ENCODE measurements around the gene PLSCR3.
A peak's percentile ranks its signal among the peaks of the same experiment; 100 is the strongest.

DNA sequence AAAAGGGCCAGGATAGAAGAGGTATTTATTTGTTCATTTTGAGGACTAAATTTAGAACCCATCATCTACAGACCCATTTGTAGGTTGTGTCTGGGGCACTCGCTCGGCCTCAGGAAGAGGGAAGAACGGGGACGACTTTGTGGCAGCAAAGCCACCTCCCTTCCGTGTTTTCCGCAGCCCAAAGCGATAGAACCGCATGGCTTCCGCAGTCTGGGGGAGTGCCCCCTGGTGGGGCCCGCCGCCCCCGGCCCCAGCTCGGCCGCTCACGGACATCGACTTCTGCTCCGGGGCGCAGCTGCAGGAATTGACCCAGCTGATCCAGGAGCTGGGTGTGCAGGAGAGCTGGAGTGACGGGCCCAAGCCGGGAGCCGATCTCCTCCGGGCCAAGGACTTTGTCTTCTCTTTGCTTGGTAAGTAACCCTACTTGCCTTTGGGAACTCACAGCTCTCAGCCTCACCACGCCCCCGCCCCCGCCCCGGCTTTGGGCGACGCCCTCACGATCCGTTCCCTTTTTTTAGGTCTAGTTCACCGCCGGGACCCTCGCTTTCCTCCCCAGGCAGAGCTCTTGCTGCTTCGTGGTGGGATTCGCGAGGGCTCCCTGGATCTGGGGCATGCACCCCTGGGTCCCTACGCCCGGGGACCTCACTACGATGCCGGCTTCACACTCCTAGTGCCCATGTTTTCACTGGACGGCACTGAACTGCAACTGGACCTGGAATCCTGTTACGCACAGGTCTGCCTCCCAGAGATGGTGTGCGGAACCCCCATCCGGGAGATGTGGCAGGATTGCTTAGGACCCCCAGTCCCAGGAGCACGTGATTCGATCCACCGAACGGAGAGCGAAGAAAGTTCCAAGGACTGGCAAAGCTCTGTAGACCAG lies 41.6 kb upstream of the PLSCR3 start:
- TF ChIP-seq CTCF (IDR thresholded peaks at IDR 0.05) (peak in 2 of 7 experiments; percentile 3 to 27), POLR2A (IDR thresholded peaks at IDR 0.05) (peak in 2 of 3 donors; percentile 8 to 32)
